H1 (cell line): ENCODE results near the gene RAB5A. TPM values are rescaled to one million over a fixed set of nuclear protein-coding genes. Genes with fewer than 3 reads are reported as not detected.

Experiments used
- CTCF ChIA-PET: fragments of 300-600 bp; sonication (Branson Sonifier 250); formaldehyde crosslinking; loops from one replicate; lab custom pipeline; 2021; ENCODE audit not compliant: partially characterized antibody; lab: Charles Lee
- POLR2A ChIA-PET: fragments of 300-600 bp; sonication (Branson Sonifier 250); formaldehyde crosslinking; loops from one replicate; lab custom pipeline; 2021; ENCODE audit warnings: inconsistent platforms; ENCODE audit not compliant: partially characterized antibody; lab: Charles Lee
- DNase-seq, 2 experiments: peaks; one replicate each; pipeline versions ENCODE4 v3.0.0 to v3.0.0-alpha.2; 2010 to 2022; ENCODE audit warnings: low spot score in 2 of 2, low read depth in 1 of 2, mixed read lengths in 1 of 2
- FAIRE-seq: peaks from 2 replicates; lab custom pipeline; 2011; peaks lifted over from hg19 to GRCh38; lab: Jason Lieb, UNC
- H2AFZ ChIP-seq: 2 replicates; pipeline ENCODE4 v1.8.1; 2012; ENCODE audit warnings: low read length, inconsistent platforms
- H2AK5ac ChIP-seq: 2 replicates; pipeline ENCODE4 v1.6.1; 2013; ENCODE audit warnings: low read depth, low read length
- H2BK120ac ChIP-seq: replicated peaks from 2 replicates; pipeline ENCODE3; 2013; ENCODE audit warnings: low read depth, low read length, inconsistent platforms
- H2BK12ac ChIP-seq: 2 replicates; pipeline ENCODE4 v1.6.1; 2013; ENCODE audit warnings: low read depth, low read length
- H2BK15ac ChIP-seq: 2 replicates; pipeline ENCODE4 v1.6.1; 2013; ENCODE audit warnings: low read length
- H2BK20ac ChIP-seq: 2 replicates; pipeline ENCODE4 v1.6.1; 2013; ENCODE audit warnings: low read length
- H2BK5ac ChIP-seq: 2 replicates; pipeline ENCODE4 v1.6.1; 2013; ENCODE audit warnings: low read depth, low read length
- H3K14ac ChIP-seq: 2 replicates; pipeline ENCODE4 v1.6.1; 2013; ENCODE audit warnings: inconsistent platforms; ENCODE audit not compliant: insufficient read length
- H3K18ac ChIP-seq: 2 replicates; pipeline ENCODE4 v1.6.1; 2013; ENCODE audit warnings: low read length; ENCODE audit errors: extremely low read depth
- H3K23ac ChIP-seq: 2 replicates; pipeline ENCODE4 v1.6.1; 2013; ENCODE audit warnings: inconsistent platforms; ENCODE audit not compliant: insufficient read length
- H3K23me2 ChIP-seq: 2 replicates; pipeline ENCODE4 v1.6.1; 2013; ENCODE audit warnings: low read depth, low read length
- H3K27ac ChIP-seq: 2 replicates; pipeline ENCODE4 v1.6.1; 2011; ENCODE audit warnings: low read depth, low read length, inconsistent platforms
- H3K27me3 ChIP-seq, 4 experiments: replicated peaks in 1 of 4; 1 replicate in 1 of 4; 2 replicates in 3 of 4; pipeline versions ENCODE4 v1.6.1 to v1.8.1; 2011 to 2013; ENCODE audit warnings: low read length in 3 of 4, mild to moderate bottlenecking in 3 of 4, inconsistent platforms in 2 of 4, mixed read lengths in 2 of 4, moderate library complexity in 1 of 4; ENCODE audit not compliant: control insufficient read depth in 3 of 4, insufficient read depth in 3 of 4; ENCODE audit errors: extremely low read depth in 1 of 4
- H3K36me3 ChIP-seq, 4 experiments: 2 replicates each; pipeline versions ENCODE4 v1.6.1 to v1.8.1; 2011 to 2013; ENCODE audit warnings: mild to moderate bottlenecking in 4 of 4, low read length in 3 of 4, moderate library complexity in 2 of 4, control low read depth in 1 of 4, inconsistent platforms in 1 of 4; ENCODE audit not compliant: insufficient read depth in 4 of 4, control insufficient read depth in 2 of 4
- H3K4ac ChIP-seq: replicated peaks from 2 replicates; pipeline ENCODE3; 2013; ENCODE audit warnings: low read length, low read depth, mixed read lengths, inconsistent platforms; ENCODE audit not compliant: insufficient read length
- H3K4me1 ChIP-seq, 4 experiments: replicated peaks in 1 of 4; 1 replicate in 1 of 4; 2 replicates in 3 of 4; pipeline versions ENCODE4 v1.6.1 to v1.8.1; 2011 to 2013; ENCODE audit warnings: low read length in 3 of 4, inconsistent platforms in 2 of 4, mixed read lengths in 1 of 4; ENCODE audit not compliant: insufficient read depth in 4 of 4, control insufficient read depth in 3 of 4
- H3K4me2 ChIP-seq, 2 experiments: 2 replicates each; pipeline versions ENCODE4 v1.6.1 to v1.8.1; 2011 to 2013; ENCODE audit warnings: low read depth in 2 of 2, low read length in 2 of 2, control low read depth in 1 of 2, inconsistent platforms in 1 of 2, mild to moderate bottlenecking in 1 of 2; ENCODE audit not compliant: insufficient read depth in 1 of 2
- H3K4me3 ChIP-seq, 4 experiments: fragments of 200-600, 300-600 bp in 1 of 4; sonication (generic), shearing (Covaris generic), sonication (Bioruptor Twin) in 1 of 4; 2 replicates each; pipeline versions ENCODE4 v1.5.1 to v1.8.1; 2011 to 2016; ENCODE audit warnings: low read length in 4 of 4, low read depth in 3 of 4, control low read depth in 2 of 4, inconsistent platforms in 2 of 4, mild to moderate bottlenecking in 2 of 4, mixed read lengths in 1 of 4, moderate library complexity in 1 of 4; ENCODE audit not compliant: insufficient read depth in 2 of 4; ENCODE audit errors: extremely low read depth in 1 of 4
- H3K56ac ChIP-seq: replicated peaks from 2 replicates; pipeline ENCODE3; 2013; ENCODE audit warnings: low read depth, mild to moderate bottlenecking, mixed read lengths, low read length, inconsistent platforms; ENCODE audit not compliant: insufficient read length
- H3K79me1 ChIP-seq: 2 replicates; pipeline ENCODE4 v1.6.1; 2013; ENCODE audit warnings: low read depth, low read length, control low read depth
- H3K79me2 ChIP-seq, 2 experiments: 2 replicates each; pipeline versions ENCODE4 v1.6.1 to v1.8.1; 2012 to 2013; ENCODE audit warnings: low read length in 2 of 2, mild to moderate bottlenecking in 2 of 2, inconsistent platforms in 1 of 2; ENCODE audit not compliant: insufficient read depth in 2 of 2, control insufficient read depth in 1 of 2
- H3K9ac ChIP-seq, 4 experiments: replicated peaks in 1 of 4; 1 replicate in 1 of 4; 2 replicates in 3 of 4; pipeline versions ENCODE4 v1.6.1 to v1.8.1; 2011 to 2013; ENCODE audit warnings: low read depth in 3 of 4, low read length in 3 of 4, control low read depth in 2 of 4, mild to moderate bottlenecking in 2 of 4, moderate library complexity in 2 of 4, inconsistent platforms in 1 of 4; ENCODE audit errors: extremely low read depth in 1 of 4
- H3K9me3 ChIP-seq, 2 experiments: 2 replicates each; pipeline versions ENCODE4 v1.6.1 to v1.8.1; 2012 to 2013; ENCODE audit warnings: mild to moderate bottlenecking in 2 of 2, moderate library complexity in 2 of 2, control low read depth in 1 of 2, inconsistent platforms in 1 of 2, low read depth in 1 of 2, low read length in 1 of 2, mixed read lengths in 1 of 2; ENCODE audit not compliant: insufficient read depth in 2 of 2
- H4K20me1 ChIP-seq, 2 experiments: replicated peaks in 1 of 2; 2 replicates each; pipeline versions ENCODE3 to v1.8.1; 2011 to 2013; ENCODE audit warnings: inconsistent platforms in 2 of 2, low read length in 2 of 2, mild to moderate bottlenecking in 1 of 2; ENCODE audit not compliant: insufficient read depth in 2 of 2, control insufficient read depth in 1 of 2
- H4K5ac ChIP-seq: 2 replicates; pipeline ENCODE4 v1.6.1; 2013; ENCODE audit warnings: low read length, low read depth, mixed read lengths, inconsistent platforms; ENCODE audit not compliant: insufficient read length
- H4K8ac ChIP-seq: 2 replicates; pipeline ENCODE4 v1.8.0; 2013; ENCODE audit warnings: mild to moderate bottlenecking, moderate library complexity, low read length, inconsistent platforms; ENCODE audit not compliant: insufficient read depth; ENCODE audit errors: extremely low read depth
- H4K91ac ChIP-seq: replicated peaks from 2 replicates; pipeline ENCODE3; 2013; ENCODE audit warnings: low read length, mixed read lengths, inconsistent platforms; ENCODE audit not compliant: insufficient read length
- CBX8 ChIP-seq: fragments of 300-800, 300-1000 bp; sonication (generic); IDR thresholded peaks from 2 replicates; pipeline ENCODE4 v1.7.1; 2016; ENCODE audit warnings: low read depth, low read length, borderline replicate concordance
- CHD1 ChIP-seq: IDR thresholded peaks from 2 replicates; pipeline ENCODE4 v1.6.1; 2012; ENCODE audit warnings: low read depth, low read length, improper control_type of control experiment
- CTBP2 ChIP-seq: IDR thresholded peaks from 2 replicates; pipeline ENCODE4 v1.7.0; 2011; ENCODE audit warnings: borderline replicate concordance, mild to moderate bottlenecking, moderate library complexity, mixed read lengths, low read length; ENCODE audit not compliant: insufficient read depth, insufficient read length
- FOSL1 ChIP-seq: IDR thresholded peaks from 2 replicates; pipeline ENCODE4 v1.6.1; 2011; ENCODE audit warnings: mild to moderate bottlenecking, low read depth, low read length, moderate library complexity; ENCODE audit not compliant: insufficient read depth
- GTF2F1 ChIP-seq: IDR thresholded peaks from 2 replicates; pipeline ENCODE4 v1.6.1; 2012; ENCODE audit warnings: low read depth, low read length, improper control_type of control experiment, borderline replicate concordance
- HDAC6 ChIP-seq: IDR thresholded peaks from one replicate; pipeline ENCODE4 v1.7.1; 2012; ENCODE audit warnings: low read depth, mild to moderate bottlenecking, inconsistent platforms, low read length, moderate library complexity
- NRF1 ChIP-seq: IDR thresholded peaks from 2 replicates; pipeline ENCODE4 v1.6.1; 2011; ENCODE audit warnings: mild to moderate bottlenecking, low read depth, low read length, improper control_type of control experiment
- RFX5 ChIP-seq: IDR thresholded peaks from 2 replicates; pipeline ENCODE4 v1.6.1; 2011; ENCODE audit warnings: low read depth, low read length, improper control_type of control experiment, borderline replicate concordance
- SUZ12 ChIP-seq: fragments of 200-600 bp; sonication (generic); IDR thresholded peaks from 2 replicates; pipeline ENCODE4 v1.6.1; 2012; ENCODE audit warnings: mild to moderate bottlenecking, inconsistent platforms, low read length, moderate library complexity, mixed read lengths
- YY1 ChIP-seq: IDR thresholded peaks from 2 replicates; pipeline ENCODE4 v1.6.1; 2011; ENCODE audit warnings: low read depth, mild to moderate bottlenecking, low read length
- ZNF274 ChIP-seq: IDR thresholded peaks from 2 replicates; pipeline ENCODE4 v1.7.0; 2012; ENCODE audit warnings: low read length, borderline replicate concordance; ENCODE audit errors: extremely low read depth
- polyA plus RNA-seq, 7 experiments: library from polyadenylated mRNA; depleted of rRNA in 3 of 7; stranded (reverse) in 5 of 7; unstranded in 2 of 7; fragments of >200 nt in 5 of 7; fragments of 200-250 nt in 2 of 7; gene quantifications; 1 replicate in 5 of 7; 2 replicates in 1 of 7; 4 replicates in 1 of 7; pipeline versions ENCODE4 v1.2.1 to v1.2.3, GENCODE V29; 2011 to 2013; ENCODE audit warnings: missing spikeins in 2 of 7, mixed read lengths in 2 of 7
- total RNA-seq: library from RNA; stranded (reverse); fragmentation: NEBNext Ultra II Directional; extraction: Animal tissue kit (Norgen Biotek cat#: 25700); gene quantifications from 2 replicates; pipeline ENCODE4 v1.2.1, GENCODE V29; 2021
- TF ChIP-seq, protein P1 (sequence below): IDR thresholded peaks from 2 replicates; pipeline ENCODE4 v1.6.1; 2011; ENCODE audit warnings: low read length, improper control_type of control experiment
- TF ChIP-seq, protein P2 (sequence below): IDR thresholded peaks from 2 replicates; pipeline ENCODE4 v1.6.1; 2012; ENCODE audit warnings: low read length, inconsistent platforms

RAB5A gene
- total and polyA plus RNA-seq, 2 of the 8 experiments (the other 6 are each of a cell fraction or from before 2014, with no cell fraction given) = 22.4 to 77.7 TPM

DNA sequence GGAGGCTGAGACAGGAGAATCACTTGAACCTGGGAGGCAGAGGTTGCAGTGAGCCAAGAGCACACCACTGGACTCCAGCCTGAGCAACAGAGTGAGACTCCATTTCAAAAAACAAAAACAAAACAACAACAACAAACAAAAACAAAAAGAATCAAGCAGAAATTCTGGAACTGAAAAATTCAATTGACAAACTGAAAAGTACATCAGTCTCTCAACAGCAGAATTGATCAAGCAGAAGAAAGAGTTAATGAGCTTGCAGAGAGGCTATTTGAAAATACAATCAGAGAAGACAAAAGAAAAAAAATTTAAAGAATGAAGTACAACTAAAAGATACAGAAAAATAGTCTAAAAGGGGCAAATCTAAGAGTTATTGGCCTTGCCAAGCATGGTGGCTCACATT lies 35.4 kb upstream of the RAB5A start:
- Histone ChIP-seq H3K56ac (no peak overlapping the region), H3K23ac (no peak overlapping the region), H3K27me3 (no peaks in the 10 kb centered on the region), H2BK15ac (no peak overlapping the region), H4K20me1 (no peaks in the 10 kb centered on the region), H3K9me3 (0 out of 4 replicates have a peak, but pooled peaks cover 0 to 3% of the 10 kb centered on the region in 2 experiments), H3K14ac (no peak overlapping the region), H3K4me2 (no peak overlapping the region), H2BK120ac (no peak overlapping the region), H3K79me2 (no peaks in the 10 kb centered on the region), H4K91ac (no peak overlapping the region), H3K18ac (no peak overlapping the region), H3K4me3 (no peak overlapping the region), H3K27ac (no peak overlapping the region), H3K23me2 (no peaks in the 10 kb centered on the region), H2AK5ac (no peak overlapping the region), H2AFZ (no peak overlapping the region), H2BK12ac (no peak overlapping the region), H3K79me1 (no peaks in the 10 kb centered on the region), H3K4ac (no peak overlapping the region), H3K36me3 (no peaks in the 10 kb centered on the region), H4K8ac (no peak overlapping the region), H4K5ac (no peak overlapping the region), H2BK20ac (no peak overlapping the region), H3K9ac (no peak overlapping the region), H2BK5ac (no peak overlapping the region), H3K4me1 (no peaks in the 10 kb centered on the region)
- FAIRE-seq (no peak), DNase-seq (no peak)
- ChIA-PET CTCF (interaction anchor here (0.7 to 1.0 kb wide), 3 partner anchors 16 to 237 kb away, joined by 3 read pairs; no protein-coding TSS in a partner anchor), POLR2A (no interaction called here)
- no peak for TF ChIP-seq GTF2F1
- TF ChIP-seq CTBP2 = no peak
- no peak for TF ChIP-seq RFX5
- TF ChIP-seq CBX8 = no peak
- TF ChIP-seq, protein P1, sequence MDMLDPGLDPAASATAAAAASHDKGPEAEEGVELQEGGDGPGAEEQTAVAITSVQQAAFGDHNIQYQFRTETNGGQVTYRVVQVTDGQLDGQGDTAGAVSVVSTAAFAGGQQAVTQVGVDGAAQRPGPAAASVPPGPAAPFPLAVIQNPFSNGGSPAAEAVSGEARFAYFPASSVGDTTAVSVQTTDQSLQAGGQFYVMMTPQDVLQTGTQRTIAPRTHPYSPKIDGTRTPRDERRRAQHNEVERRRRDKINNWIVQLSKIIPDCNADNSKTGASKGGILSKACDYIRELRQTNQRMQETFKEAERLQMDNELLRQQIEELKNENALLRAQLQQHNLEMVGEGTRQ = no peak
- TF ChIP-seq FOSL1 = no peak
- TF ChIP-seq HDAC6 = no peak
- no peak for TF ChIP-seq ZNF274
- TF ChIP-seq, protein P2, sequence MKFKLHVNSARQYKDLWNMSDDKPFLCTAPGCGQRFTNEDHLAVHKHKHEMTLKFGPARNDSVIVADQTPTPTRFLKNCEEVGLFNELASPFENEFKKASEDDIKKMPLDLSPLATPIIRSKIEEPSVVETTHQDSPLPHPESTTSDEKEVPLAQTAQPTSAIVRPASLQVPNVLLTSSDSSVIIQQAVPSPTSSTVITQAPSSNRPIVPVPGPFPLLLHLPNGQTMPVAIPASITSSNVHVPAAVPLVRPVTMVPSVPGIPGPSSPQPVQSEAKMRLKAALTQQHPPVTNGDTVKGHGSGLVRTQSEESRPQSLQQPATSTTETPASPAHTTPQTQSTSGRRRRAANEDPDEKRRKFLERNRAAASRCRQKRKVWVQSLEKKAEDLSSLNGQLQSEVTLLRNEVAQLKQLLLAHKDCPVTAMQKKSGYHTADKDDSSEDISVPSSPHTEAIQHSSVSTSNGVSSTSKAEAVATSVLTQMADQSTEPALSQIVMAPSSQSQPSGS = no peak
- TF ChIP-seq SUZ12 = no peak
- TF ChIP-seq CHD1 = no peak
- TF ChIP-seq NRF1 = no peak
- TF ChIP-seq YY1 = no peak
